ENCODE results near the gene BCOR. TPM values are rescaled to one million over a fixed set of nuclear protein-coding genes. Genes with fewer than 3 reads are reported as not detected.
A peak's percentile ranks its signal among the peaks of the same experiment; 100 is the strongest.

Gene BCOR
- total and polyA plus RNA-seq, 2 of the 8 experiments (the other 6 are each of a cell fraction or from before 2014, with no cell fraction given) = 25.0 to 50.8 TPM

DNA sequence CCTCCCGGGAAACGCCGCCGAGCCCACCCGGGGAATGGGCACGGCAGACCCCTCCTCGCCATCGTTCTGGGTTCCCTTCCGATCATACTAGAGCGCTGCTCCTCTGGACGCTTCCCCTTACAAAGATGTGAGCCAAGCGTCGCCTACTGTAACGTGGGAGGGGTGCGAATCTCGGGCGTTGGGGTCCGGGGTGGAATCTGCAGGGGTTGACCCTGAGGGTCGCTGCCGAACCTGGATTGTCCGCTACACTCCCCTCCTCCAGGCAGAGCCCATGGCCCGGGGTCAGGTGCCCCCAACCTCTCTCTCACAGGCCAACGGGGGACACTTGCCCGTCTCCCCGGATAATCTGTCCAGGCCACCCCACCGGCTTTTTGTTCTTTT is 13.8 kb downstream of the BCOR start:
- Histone ChIP-seq H2BK20ac (ENCODE audit: low read length) (no peak overlapping the region), H3K27ac (ENCODE audit: low read depth, low read length) (no peak overlapping the region), H3K14ac (ENCODE audit: insufficient read length) (no peak overlapping the region), H4K91ac (replicated peaks; ENCODE audit: insufficient read length, low read length) (no peak overlapping the region), H3K4ac (replicated peaks; ENCODE audit: insufficient read length, low read depth, low read length) (no peak overlapping the region), H3K23ac (ENCODE audit: insufficient read length) (no peak overlapping the region), H3K79me2 (ENCODE audit: control insufficient read depth in 1 of 2, insufficient read depth in 2 of 2, low read length in 2 of 2) (peaks cover 5 to 91% of the 10 kb centered on the region in 2 experiments; a peak in 3 of 4 replicates), H2BK120ac (replicated peaks; ENCODE audit: low read depth, low read length) (no peak overlapping the region), H3K23me2 (ENCODE audit: low read depth, low read length) (peaks cover 4% of the 10 kb centered on the region; the same call in 1 of the 2 replicates), H2BK5ac (ENCODE audit: low read depth, low read length) (no peak overlapping the region), H4K5ac (ENCODE audit: insufficient read length, low read depth, low read length) (no peak overlapping the region), H3K79me1 (ENCODE audit: low read depth, low read length) (peaks cover 2% of the 10 kb centered on the region; the same call in 1 of the 2 replicates), H3K27me3 (replicated peaks in 1 of 4; ENCODE audit: control insufficient read depth in 3 of 4, extremely low read depth in 1 of 4, insufficient read depth in 3 of 4, low read length in 3 of 4) (peaks cover 0 to 37% (median 14%) of the 10 kb centered on the region in 4 experiments; a peak in 5 of 7 replicates), H3K4me2 (ENCODE audit: insufficient read depth in 1 of 2, low read depth in 2 of 2, low read length in 2 of 2) (peak overlapping the region; percentile 71 to 81), H3K18ac (ENCODE audit: extremely low read depth, low read length) (no peak overlapping the region), H3K56ac (replicated peaks; ENCODE audit: insufficient read length, low read depth, low read length) (peak overlapping the region; percentile 16), H4K8ac (ENCODE audit: extremely low read depth, insufficient read depth, low read length) (no peak overlapping the region), H3K4me3 (ENCODE audit: extremely low read depth in 1 of 4, insufficient read depth in 2 of 4, low read depth in 3 of 4, low read length in 4 of 4) (peak overlapping the region; percentile 17 to 61 (median 28); a peak in 7 of 8 replicates), H3K9ac (replicated peaks in 1 of 4; ENCODE audit: extremely low read depth in 1 of 4, low read depth in 3 of 4, low read length in 3 of 4) (peak overlapping the region in 2 of 4 experiments; percentile 0 to 13; a peak in 1 of 7 replicates), H2BK15ac (ENCODE audit: low read length) (no peak overlapping the region), H4K20me1 (replicated peaks in 1 of 2; ENCODE audit: control insufficient read depth in 1 of 2, insufficient read depth in 2 of 2, low read length in 2 of 2) (peaks cover 48 to 49% of the 10 kb centered on the region in 2 experiments), H2BK12ac (ENCODE audit: low read depth, low read length) (no peak overlapping the region), H3K4me1 (replicated peaks in 1 of 4; ENCODE audit: control insufficient read depth in 3 of 4, insufficient read depth in 4 of 4, low read length in 3 of 4) (peaks cover 19 to 59% (median 41%) of the 10 kb centered on the region in 4 experiments), H3K9me3 (ENCODE audit: insufficient read depth in 2 of 2, low read depth in 1 of 2, low read length in 1 of 2) (no peaks in the 10 kb centered on the region), H3K36me3 (ENCODE audit: control insufficient read depth in 2 of 4, insufficient read depth in 4 of 4, low read length in 3 of 4) (no peaks in the 10 kb centered on the region), H2AK5ac (ENCODE audit: low read depth, low read length) (no peak overlapping the region), H2AFZ (ENCODE audit: low read length) (no peak overlapping the region)
- WGBS, 2 experiments (ENCODE audit: extremely low coverage in 1 of 2, insufficient coverage in 1 of 2, insufficient read length in 1 of 2, insufficient replicate concordance in 2 of 2, low coverage in 1 of 2, low lambda C conversion rate in 2 of 2, missing lambda C conversion rate in 1 of 2) = 4% methylated on average over 19 of the region's 26 CpGs; no CpG with 5 or more reads in 1 of the 2 experiments
- ChIA-PET POLR2A (ENCODE audit: partially characterized antibody) (interaction anchor here (0.9 to 29.1 kb wide), 2 partner anchors 10 to 65 kb away, joined by 3 to 509 read pairs; no protein-coding TSS in a partner anchor), CTCF (ENCODE audit: partially characterized antibody) (no interaction called here)
- no peak for FAIRE-seq
- DNase-seq (ENCODE audit: low read depth in 1 of 2, low spot score in 2 of 2) = no peak
- TF ChIP-seq KDM4A (IDR thresholded peaks at IDR 0.05; ENCODE audit: low read depth, low read length, severe bottlenecking) (no peak), RXRA (IDR thresholded peaks at IDR 0.05; ENCODE audit: insufficient read depth, low read depth, low read length) (no peak), BACH1 (IDR thresholded peaks at IDR 0.05; ENCODE audit: low read length) (no peak), ATF3 (IDR thresholded peaks at IDR 0.05; ENCODE audit: insufficient read depth, low read depth, low read length) (no peak), TAF7 (optimal IDR thresholded peaks at IDR 0.05; ENCODE audit: borderline replicate concordance, low read depth, low read length) (no peak), EZH2 (IDR thresholded peaks at IDR 0.05; ENCODE audit: low read depth, low read length, severe bottlenecking) (no peak), CTCF (IDR thresholded peaks at IDR 0.05; ENCODE audit: control extremely low read depth in 1 of 3, insufficient read depth in 1 of 3, low read depth in 1 of 3, low read length in 3 of 3) (no peak), ASH2L (IDR thresholded peaks at IDR 0.05; ENCODE audit: low read length) (no peak), PHF8 (conservative IDR thresholded peaks at IDR 0.05; ENCODE audit: low read depth, low read length) (no peak), GTF2F1 (IDR thresholded peaks at IDR 0.05; ENCODE audit: borderline replicate concordance, low read depth, low read length) (no peak)

Measured in H1 (cell line).